ENCODE measurements around the gene ZMYND8.
"Not testable (repeated sequence)": the region's sequence is repeated elsewhere in the genome, so short reads cannot be mapped to it uniquely, and the experiment has no call there.

Gene ZMYND8

GRCh38 chr20:47265214-47265613 lies 91.3 kb downstream of the ZMYND8 start:
- no peak for DNase-seq (ENCODE audit: low read depth in 2 of 2)

GRCh38 chr20:47264137-47264769 lies 92.2 kb downstream of the ZMYND8 start:
- not testable (repeated sequence) for DNase-seq (ENCODE audit: low read depth in 2 of 2)

GRCh38 chr20:47263465-47264084 lies 92.9 kb downstream of the ZMYND8 start:
- no peak for DNase-seq (ENCODE audit: low read depth in 2 of 2)

GRCh38 chr20:47263080-47263464 lies 93.4 kb downstream of the ZMYND8 start:
- no peak for DNase-seq (ENCODE audit: low read depth in 2 of 2)

GRCh38 chr20:47262365-47263013 lies 94.0 kb downstream of the ZMYND8 start:
- no peak for DNase-seq (ENCODE audit: low read depth in 2 of 2)

GRCh38 chr20:47262008-47262364 lies 94.5 kb downstream of the ZMYND8 start:
- no peak for DNase-seq (ENCODE audit: low read depth in 2 of 2)

GRCh38 chr20:47261161-47261774 lies 95.2 kb downstream of the ZMYND8 start:
- DNase-seq (ENCODE audit: low read depth in 2 of 2) = not testable (repeated sequence)

- not testable (repeated sequence) for DNase-seq (ENCODE audit: low read depth in 2 of 2)
Measured at GRCh38 chr20:47260540-47261126, 95.9 kb downstream of the ZMYND8 start.

- no peak for DNase-seq (ENCODE audit: low read depth in 2 of 2)
Measured at GRCh38 chr20:47258745-47259695, 97.5 kb downstream of the ZMYND8 start.

- DNase-seq (ENCODE audit: low read depth in 2 of 2) = no peak
Measured at GRCh38 chr20:47257771-47258170, 98.7 kb downstream of the ZMYND8 start.

- DNase-seq (ENCODE audit: low read depth in 2 of 2) = no peak
Measured at GRCh38 chr20:47257256-47257655, 99.2 kb downstream of the ZMYND8 start.

GRCh38 chr20:47256668-47257236 lies 99.7 kb downstream of the ZMYND8 start:
- no peak for DNase-seq (ENCODE audit: low read depth in 2 of 2)

GRCh38 chr20:47253872-47254271 lies 102.6 kb downstream of the ZMYND8 start:
- no peak for DNase-seq (ENCODE audit: low read depth in 2 of 2)

GRCh38 chr20:47252879-47253307 lies 103.6 kb downstream of the ZMYND8 start:
- DNase-seq (ENCODE audit: low read depth in 2 of 2) = no peak

- no peak for DNase-seq (ENCODE audit: low read depth in 2 of 2)
Measured at GRCh38 chr20:47251154-47252020, 105.1 kb downstream of the ZMYND8 start.

- no peak for DNase-seq (ENCODE audit: low read depth in 2 of 2)
Measured at GRCh38 chr20:47250360-47250759, 106.1 kb downstream of the ZMYND8 start.

GRCh38 chr20:47249913-47250312 lies 106.6 kb downstream of the ZMYND8 start:
- DNase-seq (ENCODE audit: low read depth in 2 of 2) = no peak

- DNase-seq (ENCODE audit: low read depth in 2 of 2) = no peak
Measured at GRCh38 chr20:47248448-47248966, 108.0 kb downstream of the ZMYND8 start.

GRCh38 chr20:47247972-47248371 lies 108.5 kb downstream of the ZMYND8 start:
- no peak for DNase-seq (ENCODE audit: low read depth in 2 of 2)
